SU-DHL-6 (cell line): ENCODE data around the gene HGFAC.

Experiments
- CTCF ChIP-seq: fragments of 200-600 bp; sonication (generic); IDR thresholded peaks from one replicate; pipeline ENCODE4 v1.5.1; 2017; ENCODE audit warnings: antibody characterized with exemption, mild to moderate bottlenecking, low read length, moderate library complexity; ENCODE audit not compliant: insufficient read depth, poor library complexity, severe bottlenecking
- EZH2phosphoT487 ChIP-seq: fragments of 200-600 bp; sonication (generic), shearing (Covaris generic); conservative IDR thresholded peaks from 2 replicates; pipeline ENCODE4 v1.6.1; 2018; ENCODE audit warnings: mild to moderate bottlenecking, antibody characterized with exemption, low read length, moderate library complexity, mixed read lengths

- no peak for TF ChIP-seq CTCF
- TF ChIP-seq EZH2phosphoT487 = no peak
Observed at GRCh38 chr4:3493720-3494461, 52.1 kb downstream of the HGFAC start.
